HepG2 (cell line): ENCODE data around the gene WDR6. TPM values are rescaled to one million over a fixed set of nuclear protein-coding genes. Genes with fewer than 3 reads are reported as not detected.

ENCODE experiments used
- ATAC-seq: fragments of 200-7000 bp; cut with Tn5 transposase; 3 replicates; pipeline ENCODE4 v1.9.1; 2020; ENCODE audit warnings: mild to moderate bottlenecking, moderate library complexity
- BruUV-seq: library from RNA; stranded (reverse); fragments of 400-500 nt; replicated peaks from 2 replicates; lab custom pipeline; 2021; lab: Mats Ljungman, UMichigan
- CTCF ChIA-PET: fragments of 300-600 bp; formaldehyde crosslinking; extraction: SDS; loops from one replicate; lab custom pipeline; 2021; ENCODE audit warnings: low total read pairs, inconsistent platforms, low intra/inter-chr PET ratio; lab: Yijun Ruan, JAX
- POLR2A ChIA-PET: fragments of 350-600 bp; sonication (Branson Sonifier 250); formaldehyde crosslinking; loops from one replicate; lab custom pipeline; 2020; ENCODE audit warnings: antibody characterized with exemption, inconsistent platforms; lab: Yijun Ruan, JAX
- DNase-seq: peaks from one replicate; pipeline ENCODE4 v3.0.0-alpha.2; 2015; ENCODE audit warnings: low spot score
- FAIRE-seq: peaks from 3 replicates; lab custom pipeline; 2011; peaks lifted over from hg19 to GRCh38; lab: Jason Lieb, UNC
- H2AFZ ChIP-seq: one replicate; pipeline ENCODE4 v1.6.1; 2011; ENCODE audit warnings: low read length, inconsistent platforms
- H3K27ac ChIP-seq: fragments of 300-600 bp; 3 replicates; pipeline ENCODE4 v1.8.0; 2011; ENCODE audit warnings: mixed run types, mild to moderate bottlenecking, mixed read lengths, low read length, inconsistent platforms; ENCODE audit not compliant: insufficient read depth; ENCODE audit errors: extremely low read length
- H3K27me3 ChIP-seq, 2 experiments: fragments of 200-600 bp in 1 of 2; 2 replicates in 1 of 2; 3 replicates in 1 of 2; pipeline versions ENCODE4 v1.6.0 to v1.8.0; 2011; ENCODE audit warnings: low read length in 2 of 2, mild to moderate bottlenecking in 2 of 2, moderate library complexity in 2 of 2, inconsistent platforms in 1 of 2; ENCODE audit not compliant: insufficient read depth in 2 of 2, control insufficient read depth in 1 of 2
- H3K36me3 ChIP-seq, 2 experiments: fragments of 200-600 bp in 1 of 2; replicated peaks in 1 of 2; 2 replicates in 1 of 2; 3 replicates in 1 of 2; pipeline versions ENCODE4 v1.5.1 to v1.8.0; 2011; ENCODE audit warnings: low read length in 2 of 2, inconsistent platforms in 1 of 2; ENCODE audit not compliant: insufficient read depth in 2 of 2, control insufficient read depth in 1 of 2
- H3K4me1 ChIP-seq: 2 replicates; pipeline ENCODE4 v1.5.1; 2012; ENCODE audit warnings: low read length, inconsistent platforms; ENCODE audit not compliant: insufficient read depth
- H3K4me2 ChIP-seq: 2 replicates; pipeline ENCODE4 v1.6.0; 2011; ENCODE audit warnings: low read depth, low read length, inconsistent platforms
- H3K4me3 ChIP-seq, 3 experiments: fragments of 200-600 bp in 1 of 3; sonication (generic), shearing (Covaris generic) in 1 of 3; replicated peaks in 1 of 3; 2 replicates each; pipeline ENCODE4 v1.5.1; 2011 to 2016; ENCODE audit warnings: low read length in 3 of 3, inconsistent platforms in 2 of 3, low read depth in 2 of 3, mild to moderate bottlenecking in 2 of 3, control low read depth in 1 of 3, mixed read lengths in 1 of 3; ENCODE audit not compliant: insufficient read depth in 1 of 3
- H3K79me2 ChIP-seq: one replicate; pipeline ENCODE4 v1.6.1; 2011; ENCODE audit warnings: low read length, inconsistent platforms; ENCODE audit not compliant: insufficient read depth
- H3K9ac ChIP-seq: 2 replicates; pipeline ENCODE4 v1.6.0; 2011; ENCODE audit warnings: mild to moderate bottlenecking, low read depth, low read length, inconsistent platforms; ENCODE audit not compliant: insufficient read depth
- H3K9me3 ChIP-seq: 2 replicates; pipeline ENCODE4 v1.5.1; 2012; ENCODE audit warnings: mild to moderate bottlenecking, low read length
- H4K20me1 ChIP-seq: 2 replicates; pipeline ENCODE4 v1.6.0; 2011; ENCODE audit warnings: inconsistent platforms, mild to moderate bottlenecking, low read length, moderate library complexity; ENCODE audit not compliant: insufficient read depth
- FOXP4 ChIP-seq: sonication (generic); formaldehyde crosslinking; IDR thresholded peaks from 2 replicates; pipeline ENCODE4 v1.4.0; 2020; ENCODE audit warnings: missing genetic modification reagents
- GLMP ChIP-seq: sonication (generic); formaldehyde crosslinking; IDR thresholded peaks from 2 replicates; pipeline ENCODE4 v1.9.0; 2021; ENCODE audit warnings: missing genetic modification reagents, mild to moderate bottlenecking, borderline replicate concordance
- MXD1 ChIP-seq: sonication (generic); formaldehyde crosslinking; IDR thresholded peaks from 2 replicates; pipeline ENCODE4 v1.4.0; 2020; ENCODE audit warnings: mild to moderate bottlenecking, missing genetic modification reagents
- MXI1 ChIP-seq: IDR thresholded peaks from 3 replicates; pipeline ENCODE4 v1.6.1; 2012; ENCODE audit warnings: low read depth, low read length, inconsistent platforms, borderline replicate concordance
- NFYB ChIP-seq: sonication (generic); formaldehyde crosslinking; IDR thresholded peaks from 2 replicates; pipeline ENCODE4 v1.4.0; 2020; ENCODE audit warnings: missing genetic modification reagents
- NKX3-1 ChIP-seq: sonication (generic); formaldehyde crosslinking; IDR thresholded peaks from 2 replicates; pipeline ENCODE4 v1.5.0; 2020; ENCODE audit warnings: missing genetic modification reagents
- RFX3 ChIP-seq: IDR thresholded peaks from 2 replicates; pipeline ENCODE4 v1.6.1; 2016; ENCODE audit warnings: missing biosample characterization, missing genetic modification reagents
- RFXANK ChIP-seq: IDR thresholded peaks from 2 replicates; pipeline ENCODE4 v1.6.1; 2016
- SAP130 ChIP-seq: IDR thresholded peaks from 2 replicates; pipeline ENCODE4 v1.6.1; 2016; ENCODE audit warnings: low read depth
- SNAI1 ChIP-seq: sonication (generic); formaldehyde crosslinking; IDR thresholded peaks from 2 replicates; pipeline ENCODE4 v1.5.0; 2020; ENCODE audit warnings: mild to moderate bottlenecking, missing genetic modification reagents, borderline replicate concordance
- TGIF2 ChIP-seq: IDR thresholded peaks from 2 replicates; pipeline ENCODE4 v1.6.1; 2016; ENCODE audit warnings: control low read depth, missing compliant biosample characterization
- ZBTB25 ChIP-seq: IDR thresholded peaks from 2 replicates; pipeline ENCODE4 v1.6.1; 2018; ENCODE audit warnings: missing genetic modification reagents
- ZFX ChIP-seq: sonication (generic); formaldehyde crosslinking; IDR thresholded peaks from 2 replicates; pipeline ENCODE4 v1.4.0; 2020; ENCODE audit warnings: mild to moderate bottlenecking, low read depth, missing genetic modification reagents, moderate library complexity
- ZNF207 ChIP-seq: fragments of 450-650 bp; IDR thresholded peaks from 2 replicates; pipeline ENCODE4 v1.6.1; 2016; ENCODE audit warnings: antibody characterized with exemption, borderline replicate concordance
- ZNF225 ChIP-seq: sonication (generic); formaldehyde crosslinking; IDR thresholded peaks from 2 replicates; pipeline ENCODE4 v1.4.0; 2020; ENCODE audit warnings: mild to moderate bottlenecking, missing genetic modification reagents
- ZNF235 ChIP-seq: sonication (generic); formaldehyde crosslinking; IDR thresholded peaks from 2 replicates; pipeline ENCODE4 v1.8.1; 2023; ENCODE audit warnings: mild to moderate bottlenecking, missing genetic modification reagents, borderline replicate concordance
- WGBS: methylation state at CpG from one replicate; pipeline ENCODE4 v1.1.6; 2017; ENCODE audit warnings: low lambda C conversion rate; 5-methylcytosine and 5-hydroxymethylcytosine counted together
- in situ Hi-C: cut with HindIII; loops from 2 replicates; pipeline ENCODE4 v1.10.0; 2017; ENCODE audit warnings: low pct_unique_long_range_greater_than_20kb; ENCODE audit not compliant: extremely low pct_ligation_motif_present
- intact Hi-C: fragments of 100-400 bp; cut with micrococcal nuclease; formaldehyde crosslinking; loops from one replicate; pipeline ENCODE4 v1.10.0; 2022; ENCODE audit not compliant: unreplicated experiment
- polyA plus RNA-seq, 8 experiments: library from polyadenylated mRNA; depleted of rRNA in 3 of 8; stranded (reverse) in 7 of 8; unstranded in 1 of 8; fragments of >200 nt; fragmentation: Illumina TruSeq in 4 of 8; extraction: Trizol in 4 of 8; gene quantifications; 2 replicates each; pipeline versions ENCODE4 v1.2.1 to v1.2.3, GENCODE V29; 2011 to 2016; ENCODE audit warnings: low read depth in 4 of 8, missing spikeins in 1 of 8, mixed read lengths in 1 of 8; ENCODE audit not compliant: insufficient read depth in 1 of 8
- total RNA-seq, 5 experiments: library from RNA; depleted of rRNA; stranded (reverse); fragments of >200 nt; fragmentation: Illumina TruSeq; extraction: Trizol; gene quantifications; 2 replicates each; pipeline ENCODE4 v1.2.3, GENCODE V29; 2016; ENCODE audit warnings: low read depth in 1 of 5
- TF ChIP-seq, protein P1 (sequence below): sonication (generic); formaldehyde crosslinking; conservative IDR thresholded peaks from 2 replicates; pipeline ENCODE4 v1.4.0; 2020; ENCODE audit warnings: missing genetic modification reagents

Gene WDR6
- total and polyA plus RNA-seq, 2 of the 13 experiments (the other 11 are each of a cell fraction or from before 2014, with no cell fraction given), result 73.4 to 139 TPM

GRCh38 chr3:48997714-48998637, 9.2 kb upstream of the WDR6 start:
- no TSS peak for BruUV-seq
- no peak for DNase-seq
- Histone ChIP-seq H3K9ac (no peak overlapping the region), H3K27me3 (no peaks in the 10 kb centered on the region), H2AFZ (no peak overlapping the region), H4K20me1 (no peaks in the 10 kb centered on the region), H3K4me2 (peak overlapping the region; percentile 59), H3K4me3 (peak overlapping the region in 1 of 3 experiments; percentile 22; a peak in 1 of 6 replicates), H3K79me2 (no peaks in the 10 kb centered on the region), H3K27ac (no peak overlapping the region), H3K4me1 (peaks cover 61% of the 10 kb centered on the region), H3K36me3 (no peaks in the 10 kb centered on the region), H3K9me3 (no peaks in the 10 kb centered on the region)
- ChIA-PET CTCF (no interaction called here), POLR2A (interaction anchor here (0.9 to 2.9 kb wide), 4 partner anchors 9 to 135 kb away, joined by 3 to 26 read pairs (median 6); partner anchors contain the start of genes IMPDH2, LAMB2, NDUFAF3 and WDR6)
- WGBS, result 32% methylated on average over 13 of the region's 20 CpGs
- FAIRE-seq, result no peak
- in situ Hi-C loops, result no loop called here
- intact Hi-C loops, result no loop called here
- peak; percentile 13 for ATAC-seq
- peak; percentile 63 for TF ChIP-seq RFX3
- TF ChIP-seq GLMP (CRISPR knock-in tag), result no peak
- TF ChIP-seq MXI1, result peak; percentile 12; the same call in 1 of the 3 replicates
- TF ChIP-seq NKX3-1, result no peak
- TF ChIP-seq, protein P1, sequence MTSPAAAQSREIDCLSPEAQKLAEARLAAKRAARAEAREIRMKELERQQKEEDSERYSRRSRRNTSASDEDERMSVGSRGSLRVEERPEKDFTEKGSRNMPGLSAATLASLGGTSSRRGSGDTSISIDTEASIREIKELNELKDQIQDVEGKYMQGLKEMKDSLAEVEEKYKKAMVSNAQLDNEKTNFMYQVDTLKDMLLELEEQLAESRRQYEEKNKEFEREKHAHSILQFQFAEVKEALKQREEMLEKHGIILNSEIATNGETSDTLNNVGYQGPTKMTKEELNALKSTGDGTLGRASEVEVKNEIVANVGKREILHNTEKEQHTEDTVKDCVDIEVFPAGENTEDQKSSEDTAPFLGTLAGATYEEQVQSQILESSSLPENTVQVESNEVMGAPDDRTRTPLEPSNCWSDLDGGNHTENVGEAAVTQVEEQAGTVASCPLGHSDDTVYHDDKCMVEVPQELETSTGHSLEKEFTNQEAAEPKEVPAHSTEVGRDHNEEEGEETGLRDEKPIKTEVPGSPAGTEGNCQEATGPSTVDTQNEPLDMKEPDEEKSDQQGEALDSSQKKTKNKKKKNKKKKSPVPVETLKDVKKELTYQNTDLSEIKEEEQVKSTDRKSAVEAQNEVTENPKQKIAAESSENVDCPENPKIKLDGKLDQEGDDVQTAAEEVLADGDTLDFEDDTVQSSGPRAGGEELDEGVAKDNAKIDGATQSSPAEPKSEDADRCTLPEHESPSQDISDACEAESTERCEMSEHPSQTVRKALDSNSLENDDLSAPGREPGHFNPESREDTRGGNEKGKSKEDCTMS (CRISPR knock-in tag), result no peak
- TF ChIP-seq SNAI1, result no peak
- no peak for TF ChIP-seq NFYB (CRISPR knock-in tag)
- TF ChIP-seq RFXANK (CRISPR knock-in tag), result no peak
- TF ChIP-seq FOXP4 (CRISPR knock-in tag), result no peak
- TF ChIP-seq ZNF225 (CRISPR knock-in tag), result peak; percentile 40; the same call in 1 of the 2 replicates
- TF ChIP-seq TGIF2 (CRISPR knock-in tag), result no peak
- TF ChIP-seq ZBTB25 (CRISPR knock-in tag), result no peak
- 0 out of 2 replicates have a peak, but pooled peaks have one; percentile 5 for TF ChIP-seq SAP130 (CRISPR knock-in tag)
- no peak for TF ChIP-seq ZNF207
- TF ChIP-seq MXD1 (CRISPR knock-in tag), result no peak
- TF ChIP-seq ZFX (CRISPR knock-in tag), result no peak
- 0 out of 2 replicates have a peak, but pooled peaks have one; percentile 32 for TF ChIP-seq ZNF235 (CRISPR knock-in tag)
